ENCODE measurements around the gene ATG7. TPM values are rescaled to one million over a fixed set of nuclear protein-coding genes. Genes with fewer than 3 reads are reported as not detected.
"Not testable (repeated sequence)": the region's sequence is repeated elsewhere in the genome, so short reads cannot be mapped to it uniquely, and the experiment has no call there.

The ATG7 gene
- total RNA-seq, 2 experiments from 2014 or later: 36.8 to 40.0 TPM

GRCh38 chr3:11255537-11255936 is 16.7 kb upstream of the ATG7 start:
- peaks cover 13% of the 10 kb centered on the region for H3K4me1 Mint-ChIP-seq (ENCODE audit: low read depth)
- H3K9me3 Mint-ChIP-seq (ENCODE audit: insufficient read depth); POLR2A ChIA-PET; H3K27ac Mint-ChIP-seq; H3K4me3 Mint-ChIP-seq; CTCF ChIA-PET; DNase-seq; H3K36me3 Mint-ChIP-seq (ENCODE audit: low read depth); H3K27me3 Mint-ChIP-seq (ENCODE audit: low read depth); ATAC-seq: not testable (repeated sequence)

DNA sequence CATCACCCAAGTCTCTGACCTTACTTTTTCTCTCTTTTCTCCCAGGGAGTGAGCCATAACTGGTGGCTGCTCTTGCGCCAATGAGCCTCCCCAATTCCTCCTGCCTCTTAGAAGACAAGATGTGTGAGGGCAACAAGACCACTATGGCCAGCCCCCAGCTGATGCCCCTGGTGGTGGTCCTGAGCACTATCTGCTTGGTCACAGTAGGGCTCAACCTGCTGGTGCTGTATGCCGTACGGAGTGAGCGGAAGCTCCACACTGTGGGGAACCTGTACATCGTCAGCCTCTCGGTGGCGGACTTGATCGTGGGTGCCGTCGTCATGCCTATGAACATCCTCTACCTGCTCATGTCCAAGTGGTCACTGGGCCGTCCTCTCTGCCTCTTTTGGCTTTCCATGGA is 13.2 kb upstream of the ATG7 start:
- no peak overlapping the region for H3K27ac Mint-ChIP-seq
- ATAC-seq: no peak
- H3K4me3 Mint-ChIP-seq: no peak overlapping the region
- H3K27me3 Mint-ChIP-seq (ENCODE audit: low read depth): peaks cover 4% of the 10 kb centered on the region
- no peaks in the 10 kb centered on the region for H3K4me1 Mint-ChIP-seq (ENCODE audit: low read depth)
- no peaks in the 10 kb centered on the region for H3K36me3 Mint-ChIP-seq (ENCODE audit: low read depth)
- no peak for DNase-seq
- POLR2A ChIA-PET: no interaction called here
- H3K9me3 Mint-ChIP-seq (ENCODE audit: insufficient read depth): no peaks in the 10 kb centered on the region
- CTCF ChIA-PET: interaction anchor here (0.7 kb wide), 1 partner anchor 29 kb away, joined by 3 read pairs; no protein-coding TSS in a partner anchor

DNA sequence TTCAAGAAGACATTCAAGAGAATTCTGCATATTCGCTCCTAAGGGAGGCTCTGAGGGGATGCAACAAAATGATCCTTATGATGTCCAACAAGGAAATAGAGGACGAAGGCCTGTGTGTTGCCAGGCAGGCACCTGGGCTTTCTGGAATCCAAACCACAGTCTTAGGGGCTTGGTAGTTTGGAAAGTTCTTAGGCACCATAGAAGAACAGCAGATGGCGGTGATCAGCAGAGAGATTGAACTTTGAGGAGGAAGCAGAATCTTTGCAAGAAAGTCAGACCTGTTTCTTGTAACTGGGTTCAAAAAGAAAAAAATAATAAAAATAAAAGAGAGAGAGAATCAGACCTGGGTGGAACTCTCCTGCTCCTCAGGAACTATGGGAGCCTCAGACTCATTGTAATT is 11.7 kb upstream of the ATG7 start:
- ChIA-PET CTCF (interaction anchor here (1.1 to 3.1 kb wide), 2 partner anchors 41 to 74 kb away, joined by 3 to 10 read pairs; no protein-coding TSS in a partner anchor), POLR2A (no interaction called here)
- no peak for ATAC-seq
- Mint-ChIP-seq H3K9me3 (ENCODE audit: insufficient read depth) (no peaks in the 10 kb centered on the region), H3K4me1 (ENCODE audit: low read depth) (no peaks in the 10 kb centered on the region), H3K27me3 (ENCODE audit: low read depth) (peaks cover 4% of the 10 kb centered on the region), H3K4me3 (no peak overlapping the region), H3K27ac (no peak overlapping the region), H3K36me3 (ENCODE audit: low read depth) (no peaks in the 10 kb centered on the region)
- no peak for DNase-seq

DNA sequence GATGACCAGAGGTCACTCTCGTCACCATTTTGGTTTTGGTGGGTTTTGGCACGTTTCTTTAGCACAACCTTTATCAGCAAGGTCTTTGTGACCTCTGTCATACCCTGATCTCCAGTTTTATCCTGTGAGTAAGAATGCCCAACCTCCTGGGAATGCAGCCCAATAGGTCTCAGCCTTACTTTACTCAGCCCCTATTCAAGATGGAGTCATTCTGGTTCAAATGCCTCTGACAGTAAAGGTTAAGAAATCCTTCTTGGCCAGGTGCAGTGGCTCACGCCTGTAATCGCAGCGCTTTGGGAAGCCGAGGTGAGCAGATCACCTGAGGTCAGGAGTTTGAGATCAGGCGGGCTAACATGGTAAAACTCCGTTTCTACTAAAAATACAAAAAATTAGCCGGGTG is 3.2 kb upstream of the ATG7 start:
- Mint-ChIP-seq H3K4me1 (ENCODE audit: low read depth) (peaks cover 17% of the 10 kb centered on the region), H3K4me3 (no peak overlapping the region), H3K9me3 (ENCODE audit: insufficient read depth) (no peaks in the 10 kb centered on the region), H3K36me3 (ENCODE audit: low read depth) (peaks cover 1% of the 10 kb centered on the region), H3K27ac (no peak overlapping the region), H3K27me3 (ENCODE audit: low read depth) (no peaks in the 10 kb centered on the region)
- ChIA-PET POLR2A (no interaction called here), CTCF (no interaction called here)
- ATAC-seq (no peak), DNase-seq (no peak)

DNA sequence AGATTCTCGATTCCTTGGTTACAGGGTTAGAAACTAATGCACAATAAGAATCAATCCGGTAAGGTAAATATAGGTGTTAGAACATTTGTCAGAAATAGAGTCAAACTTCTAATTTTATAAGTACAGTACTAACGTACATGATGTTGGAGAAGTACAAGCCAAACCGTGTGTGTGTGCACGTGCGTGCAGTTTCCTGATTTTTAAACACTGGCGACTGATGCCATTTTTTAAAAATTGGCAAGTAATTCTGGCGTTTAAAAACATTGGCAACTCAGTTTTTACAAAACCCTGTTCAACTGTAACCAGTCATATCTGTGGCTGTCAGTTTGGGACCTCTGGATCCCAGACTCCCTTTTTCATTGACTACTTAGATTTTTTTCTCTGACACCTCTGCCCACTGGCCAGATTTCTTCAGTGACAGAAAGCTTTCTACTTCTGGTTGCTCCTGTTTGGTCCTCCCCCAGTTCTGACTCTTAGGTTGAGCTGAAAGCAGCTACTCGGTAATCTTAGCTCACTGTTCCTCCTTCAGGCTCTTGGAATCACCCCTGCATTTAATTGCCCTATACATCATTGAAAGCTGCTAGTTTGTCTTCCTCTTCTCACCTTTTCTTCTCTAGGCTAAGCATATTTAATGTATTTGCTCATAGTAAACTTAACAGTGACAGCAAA is 843 bp downstream of the ATG7 start:
- no peak for ATAC-seq
- Mint-ChIP-seq H3K4me3 (peak overlapping the region; percentile 91), H3K27ac (peak overlapping the region; percentile 96), H3K9me3 (ENCODE audit: insufficient read depth) (no peaks in the 10 kb centered on the region), H3K4me1 (ENCODE audit: low read depth) (peaks cover 41% of the 10 kb centered on the region), H3K27me3 (ENCODE audit: low read depth) (no peaks in the 10 kb centered on the region), H3K36me3 (ENCODE audit: low read depth) (peaks cover 34% of the 10 kb centered on the region)
- ChIA-PET CTCF (interaction anchor here (1.4 to 3.2 kb wide), 8 partner anchors 10 to 531 kb away, joined by 3 to 32 read pairs (median 7); no protein-coding TSS in a partner anchor), POLR2A (interaction anchor here (0.7 to 3.4 kb wide), 12 partner anchors 9 to 54 kb away, joined by 3 to 33 read pairs (median 5); no protein-coding TSS in a partner anchor)
- DNase-seq: peak; percentile 27

GRCh38 chr3:11273891-11274291 is 1.7 kb downstream of the ATG7 start:
- DNase-seq (no peak), ATAC-seq (no peak)
- CTCF ChIA-PET: interaction anchor here (0.5 to 3.2 kb wide), 4 partner anchors 9 to 50 kb away, joined by 3 to 32 read pairs (median 14); no protein-coding TSS in a partner anchor
- POLR2A ChIA-PET: interaction anchor here (0.6 to 3.4 kb wide), 4 partner anchors 15 to 208 kb away, joined by 3 to 33 read pairs (median 16); no protein-coding TSS in a partner anchor
- no peaks in the 10 kb centered on the region for H3K9me3 Mint-ChIP-seq (ENCODE audit: insufficient read depth)
- peaks cover 39% of the 10 kb centered on the region for H3K36me3 Mint-ChIP-seq (ENCODE audit: low read depth)
- no peak overlapping the region for H3K27ac Mint-ChIP-seq
- peaks cover 46% of the 10 kb centered on the region for H3K4me1 Mint-ChIP-seq (ENCODE audit: low read depth)
- no peaks in the 10 kb centered on the region for H3K27me3 Mint-ChIP-seq (ENCODE audit: low read depth)
- peak overlapping the region; percentile 91 for H3K4me3 Mint-ChIP-seq

DNA sequence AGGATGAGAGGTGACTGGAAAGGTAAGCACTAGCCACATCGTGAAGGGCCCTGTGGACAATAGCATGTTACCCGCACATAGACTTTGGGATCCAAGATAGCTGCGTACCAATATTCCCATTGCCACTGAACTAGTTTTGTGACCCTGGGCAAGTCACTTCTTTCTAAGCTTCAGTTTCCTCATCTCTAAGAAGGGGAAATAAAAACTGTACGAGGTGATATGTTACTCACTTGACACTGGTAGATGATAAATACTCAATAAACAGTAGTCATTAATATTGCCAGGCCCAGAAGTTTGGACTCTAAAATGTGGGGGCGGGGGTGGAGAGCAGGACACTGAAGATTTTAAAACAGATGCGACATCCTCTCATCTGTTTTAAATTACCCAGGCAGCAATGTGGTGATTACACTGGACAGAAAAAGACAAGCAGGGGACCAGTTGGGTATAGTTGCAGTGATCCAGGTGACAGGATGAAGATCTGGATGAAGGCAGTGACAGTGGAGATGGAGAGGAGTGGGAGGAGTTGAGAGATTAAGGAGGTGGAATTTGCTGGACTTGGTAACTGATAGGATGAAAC is 2.5 kb downstream of the ATG7 start:
- no peaks in the 10 kb centered on the region for H3K9me3 Mint-ChIP-seq (ENCODE audit: insufficient read depth)
- no peak for DNase-seq
- H3K4me3 Mint-ChIP-seq: no peak overlapping the region
- POLR2A ChIA-PET: interaction anchor here (0.6 to 3.4 kb wide), 2 partner anchors 13 to 17 kb away, joined by 3 to 33 read pairs; no protein-coding TSS in a partner anchor
- no peak for ATAC-seq
- peaks cover 46% of the 10 kb centered on the region for H3K4me1 Mint-ChIP-seq (ENCODE audit: low read depth)
- peaks cover 40% of the 10 kb centered on the region for H3K36me3 Mint-ChIP-seq (ENCODE audit: low read depth)
- CTCF ChIA-PET: interaction anchor here (2.6 to 3.2 kb wide), 3 partner anchors 8 to 15 kb away, joined by 9 to 32 read pairs (median 18); no protein-coding TSS in a partner anchor
- no peak overlapping the region for H3K27ac Mint-ChIP-seq
- no peaks in the 10 kb centered on the region for H3K27me3 Mint-ChIP-seq (ENCODE audit: low read depth)

- Mint-ChIP-seq H3K4me1 (ENCODE audit: low read depth) (peaks cover 50% of the 10 kb centered on the region), H3K27me3 (ENCODE audit: low read depth) (no peaks in the 10 kb centered on the region), H3K9me3 (ENCODE audit: insufficient read depth) (no peaks in the 10 kb centered on the region), H3K36me3 (ENCODE audit: low read depth) (peaks cover 45% of the 10 kb centered on the region), H3K4me3 (no peak overlapping the region), H3K27ac (no peak overlapping the region)
- no peak for DNase-seq
- CTCF ChIA-PET: no interaction called here
- no peak for ATAC-seq
- POLR2A ChIA-PET: no interaction called here
Measured at GRCh38 chr3:11275926-11276325, 3.7 kb downstream of the ATG7 start.

DNA sequence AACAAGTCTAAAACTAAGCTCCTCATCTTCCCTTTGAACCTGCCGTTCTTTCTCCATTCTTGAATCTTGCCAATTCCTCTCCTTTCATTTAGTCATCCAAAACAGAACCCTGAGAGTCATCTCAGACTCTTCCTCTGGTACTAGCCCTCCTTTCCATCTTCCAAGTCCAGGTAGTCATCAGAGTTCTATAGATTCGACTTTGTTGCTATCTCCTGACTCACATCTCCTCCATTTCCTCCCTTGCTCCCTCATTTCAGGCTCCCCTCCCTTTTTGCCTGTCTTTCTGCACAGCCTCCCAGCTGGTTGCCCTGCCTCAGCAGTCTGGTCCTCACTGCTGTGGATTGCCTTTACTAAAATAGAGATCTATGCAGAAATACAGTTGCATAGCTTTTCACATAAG is 4.7 kb downstream of the ATG7 start:
- ATAC-seq (no peak), DNase-seq (no peak)
- Mint-ChIP-seq H3K36me3 (ENCODE audit: low read depth) (peaks cover 48% of the 10 kb centered on the region), H3K27ac (no peak overlapping the region), H3K4me3 (no peak overlapping the region), H3K27me3 (ENCODE audit: low read depth) (no peaks in the 10 kb centered on the region), H3K4me1 (ENCODE audit: low read depth) (peaks cover 49% of the 10 kb centered on the region), H3K9me3 (ENCODE audit: insufficient read depth) (no peaks in the 10 kb centered on the region)
- CTCF ChIA-PET: interaction anchor here (1.6 kb wide), 1 partner anchor 13 kb away, joined by 4 read pairs; no protein-coding TSS in a partner anchor
- POLR2A ChIA-PET: no interaction called here

DNA sequence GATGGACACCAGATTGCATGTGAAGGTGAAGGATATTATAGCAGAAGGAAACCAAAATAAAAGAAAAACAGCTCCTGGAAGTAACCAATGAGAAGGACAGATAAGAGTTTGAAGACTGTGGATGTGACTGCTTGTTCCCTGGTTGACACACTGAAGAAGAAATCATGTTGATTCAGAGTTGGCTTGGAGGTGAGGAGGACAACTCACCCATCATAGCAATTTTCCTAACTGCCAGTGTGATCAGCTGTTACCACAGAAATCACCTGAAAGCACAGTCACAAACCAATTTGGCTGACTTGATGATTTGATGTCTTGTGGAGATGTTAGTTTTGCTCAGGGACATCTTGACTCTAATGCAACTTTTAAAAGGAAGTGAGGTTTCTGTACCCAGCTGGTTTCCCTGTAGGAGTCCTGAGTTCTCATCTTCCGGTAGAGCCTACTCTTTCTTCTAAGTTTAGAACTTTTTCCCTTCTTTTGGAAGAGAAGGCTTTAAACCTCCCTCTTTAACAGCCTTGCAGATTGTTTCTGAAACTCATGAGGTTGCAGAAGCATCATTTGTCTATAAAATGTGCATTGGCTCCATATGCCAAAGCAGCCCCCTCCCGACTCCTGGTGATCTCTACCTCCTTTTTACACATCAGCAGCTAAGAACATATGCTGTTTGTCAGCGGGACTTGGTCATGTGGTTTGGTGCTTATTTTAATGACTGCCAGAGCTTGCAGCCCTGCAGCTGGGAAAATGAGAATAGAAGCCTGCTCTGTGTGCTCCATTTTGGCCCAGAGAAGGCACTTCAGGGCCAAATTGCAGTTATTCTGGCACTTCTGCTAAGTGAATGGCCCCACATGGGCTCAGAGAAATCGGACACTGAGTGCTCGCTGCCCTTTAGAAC is 10.3 kb downstream of the ATG7 start:
- no peaks in the 10 kb centered on the region for H3K9me3 Mint-ChIP-seq (ENCODE audit: insufficient read depth)
- DNase-seq: no peak
- H3K27me3 Mint-ChIP-seq (ENCODE audit: low read depth): no peaks in the 10 kb centered on the region
- H3K27ac Mint-ChIP-seq: no peak overlapping the region
- ATAC-seq: no peak
- peaks cover 50% of the 10 kb centered on the region for H3K36me3 Mint-ChIP-seq (ENCODE audit: low read depth)
- no peak overlapping the region for H3K4me3 Mint-ChIP-seq
- ChIA-PET CTCF (interaction anchor here (1.1 to 3.5 kb wide), 2 partner anchors 9 to 19 kb away, joined by 3 to 18 read pairs; partner anchors contain the start of gene ATG7), POLR2A (interaction anchor here (1.0 to 1.6 kb wide), 2 partner anchors 10 kb away, joined by 3 to 5 read pairs; partner anchors contain the start of gene ATG7)
- H3K4me1 Mint-ChIP-seq (ENCODE audit: low read depth): peaks cover 23% of the 10 kb centered on the region

DNA sequence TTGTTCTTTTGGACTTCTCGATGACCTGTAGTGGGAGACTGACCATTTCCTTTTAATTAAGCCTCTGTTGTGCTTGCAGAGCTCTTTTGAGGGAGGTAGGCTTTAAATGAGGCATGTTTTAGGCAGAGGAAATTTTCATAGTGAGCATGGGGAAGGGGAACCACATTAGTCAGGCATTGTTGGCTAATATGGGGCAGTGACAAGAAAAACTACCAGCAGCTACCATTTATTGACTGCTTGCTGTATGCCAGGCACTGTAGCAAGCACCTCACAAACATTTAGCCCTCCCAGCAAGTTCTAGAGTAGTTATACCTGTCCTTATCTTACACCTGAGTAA is 10.9 kb downstream of the ATG7 start:
- Mint-ChIP-seq H3K4me3 (no peak overlapping the region), H3K4me1 (ENCODE audit: low read depth) (peaks cover 27% of the 10 kb centered on the region), H3K9me3 (ENCODE audit: insufficient read depth) (no peaks in the 10 kb centered on the region), H3K36me3 (ENCODE audit: low read depth) (peaks cover 48% of the 10 kb centered on the region), H3K27me3 (ENCODE audit: low read depth) (no peaks in the 10 kb centered on the region), H3K27ac (no peak overlapping the region)
- POLR2A ChIA-PET: interaction anchor here (1.0 kb wide), 1 partner anchor 10 kb away, joined by 3 read pairs; no protein-coding TSS in a partner anchor
- DNase-seq (no peak), ATAC-seq (no peak)
- CTCF ChIA-PET: interaction anchor here (3.5 kb wide), 1 partner anchor 10 kb away, joined by 18 read pairs; the partner anchor contains the start of gene ATG7
